ENCODE data around the gene GCDH.
"Not testable (repeated sequence)": the region's sequence is repeated elsewhere in the genome, so short reads cannot be mapped to it uniquely, and the experiment has no call there.

The GCDH gene

GRCh38 chr19:12899891-12900518 is 9.0 kb downstream of the GCDH start:
- in situ Hi-C loops (cut with HindIII; ENCODE audit: low sequenced_read_pairs), result no loop called here

- in situ Hi-C loops (cut with HindIII; ENCODE audit: low sequenced_read_pairs), result no loop called here
Observed at GRCh38 chr19:12907166-12907565, 16.2 kb downstream of the GCDH start.

- in situ Hi-C loops (cut with HindIII; ENCODE audit: low sequenced_read_pairs), result no loop called here
Observed at GRCh38 chr19:12912571-12912970, 21.6 kb downstream of the GCDH start.

- in situ Hi-C loops (cut with HindIII; ENCODE audit: low sequenced_read_pairs), result no loop called here
Observed at GRCh38 chr19:12913011-12913561, 22.1 kb downstream of the GCDH start.

GRCh38 chr19:12913851-12914690 is 23.1 kb downstream of the GCDH start:
- in situ Hi-C loops (cut with HindIII; ENCODE audit: low sequenced_read_pairs), result no loop called here

GRCh38 chr19:12915860-12916259 is 24.9 kb downstream of the GCDH start:
- in situ Hi-C loops (cut with HindIII; ENCODE audit: low sequenced_read_pairs), result not testable (repeated sequence)

- in situ Hi-C loops (cut with HindIII; ENCODE audit: low sequenced_read_pairs), result no loop called here
Observed at GRCh38 chr19:12918253-12918652, 27.3 kb downstream of the GCDH start.

GRCh38 chr19:12921047-12921446 is 30.1 kb downstream of the GCDH start:
- in situ Hi-C loops (cut with HindIII; ENCODE audit: low sequenced_read_pairs), result no loop called here

GRCh38 chr19:12922959-12923358 is 32.0 kb downstream of the GCDH start:
- in situ Hi-C loops (cut with HindIII; ENCODE audit: low sequenced_read_pairs), result no loop called here

GRCh38 chr19:12924621-12925310 is 33.8 kb downstream of the GCDH start:
- in situ Hi-C loops (cut with HindIII; ENCODE audit: low sequenced_read_pairs), result no loop called here

- in situ Hi-C loops (cut with HindIII; ENCODE audit: low sequenced_read_pairs), result no loop called here
Observed at GRCh38 chr19:12930002-12930645, 39.2 kb downstream of the GCDH start.

GRCh38 chr19:12932392-12933286 is 41.7 kb downstream of the GCDH start:
- in situ Hi-C loops (cut with HindIII; ENCODE audit: low sequenced_read_pairs), result no loop called here

- in situ Hi-C loops (cut with HindIII; ENCODE audit: low sequenced_read_pairs), result no loop called here
Observed at GRCh38 chr19:12933287-12934072, 42.5 kb downstream of the GCDH start, which contains the start of gene FARSA. TSS of gene FARSA (minus strand) at chr19:12933711. CDS start at chr19:12933696, 15 bp downstream.

- in situ Hi-C loops (cut with HindIII; ENCODE audit: low sequenced_read_pairs), result no loop called here
Observed at GRCh38 chr19:12935071-12935470, 44.1 kb downstream of the GCDH start.

GRCh38 chr19:12936582-12936981 is 45.6 kb downstream of the GCDH start:
- in situ Hi-C loops (cut with HindIII; ENCODE audit: low sequenced_read_pairs), result no loop called here

- in situ Hi-C loops (cut with HindIII; ENCODE audit: low sequenced_read_pairs), result no loop called here
Observed at GRCh38 chr19:12937093-12937926, 46.4 kb downstream of the GCDH start.

- in situ Hi-C loops (cut with HindIII; ENCODE audit: low sequenced_read_pairs), result no loop called here
Observed at GRCh38 chr19:12937927-12938778, 47.2 kb downstream of the GCDH start, which contains the start of gene CALR. TSS of gene CALR (plus strand) at chr19:12938609. CDS start at chr19:12938680, 71 bp downstream.

All from endothelial cell of hepatic sinusoid (primary cell).